NCI-H2171 treated with DMSO at 0.1 percent for 48 hours (cell line): Measurements from ENCODE around the gene WNT9B.
A peak's percentile ranks its signal among the peaks of the same experiment; 100 is the strongest.
"Not testable (repeated sequence)": the region's sequence is repeated elsewhere in the genome, so short reads cannot be mapped to it uniquely, and the experiment has no call there.

Experiments used
- DNase-seq: peaks from one replicate; lab custom pipeline; 2025; lab: John Stamatoyannopoulos, UW

Gene WNT9B

DNA sequence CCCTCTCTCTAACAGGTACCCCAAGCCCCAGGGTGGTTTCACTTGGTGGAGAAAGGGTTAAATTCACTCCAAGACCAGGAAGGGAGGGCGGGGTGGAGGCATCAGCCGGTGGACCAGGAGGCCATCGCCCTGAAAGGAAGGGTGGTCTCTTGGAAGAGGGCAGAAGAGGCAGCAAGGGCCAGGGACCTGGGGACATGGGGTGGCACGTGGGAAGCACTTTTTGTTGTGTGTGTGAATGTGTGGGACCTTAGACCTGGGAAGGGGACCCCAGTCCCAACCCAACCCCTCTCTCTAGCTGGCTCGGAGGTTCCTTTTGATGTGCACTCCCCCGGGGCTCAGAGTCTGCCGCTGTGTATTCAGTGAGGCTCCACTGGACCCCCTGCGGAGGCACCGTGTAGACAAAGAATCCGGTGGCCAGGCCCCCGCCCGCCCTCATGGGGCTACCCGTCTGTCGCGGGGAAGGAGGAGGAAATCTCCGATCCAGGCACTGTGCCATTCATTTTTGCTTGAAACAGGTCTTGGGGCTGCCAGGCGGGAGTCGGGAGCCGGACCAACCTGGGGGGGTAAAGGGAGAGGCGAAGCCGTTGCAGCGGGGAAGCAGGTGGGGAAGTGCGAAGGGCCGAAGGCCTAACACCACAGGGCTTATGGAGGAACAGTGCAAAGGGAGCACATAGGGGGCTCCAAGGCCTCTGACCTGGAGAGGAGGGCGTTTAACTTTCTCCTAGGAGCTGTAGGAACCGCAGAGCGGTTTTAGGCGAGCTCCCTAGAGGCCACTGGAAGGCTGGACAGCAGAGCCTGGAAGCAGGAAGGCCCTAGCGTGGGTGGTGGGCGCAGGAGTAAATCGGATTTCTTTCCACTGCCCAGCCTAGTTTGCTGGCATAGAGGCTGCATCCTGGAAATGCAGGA is 29.6 kb upstream of the WNT9B start:
- no peak for DNase-seq

DNA sequence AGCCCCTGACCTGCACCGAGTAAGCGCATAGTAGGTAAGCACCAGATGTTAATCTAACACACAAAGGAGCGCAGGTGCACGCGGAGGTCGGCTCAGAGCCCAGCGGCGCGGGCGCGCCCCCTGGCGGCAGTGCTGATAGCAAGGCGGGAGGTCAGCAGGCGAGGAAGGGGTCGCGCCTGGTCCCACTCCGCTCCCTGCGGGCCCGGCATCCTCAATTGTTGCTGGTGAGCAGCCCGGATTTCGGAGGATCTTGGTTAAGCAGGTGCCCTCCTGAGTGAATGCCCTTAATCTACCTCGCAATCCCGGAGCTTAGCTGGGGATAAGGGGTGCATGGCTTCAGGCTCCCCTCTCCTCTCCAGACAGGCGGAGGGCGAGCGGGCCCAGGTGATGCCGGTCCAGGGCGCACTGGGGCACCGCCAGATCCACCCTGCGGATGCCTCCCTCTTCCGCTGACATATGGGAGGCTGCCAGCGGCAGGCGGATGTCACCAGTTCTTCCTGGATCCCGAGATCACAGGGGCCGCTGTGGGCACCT is 28.9 kb upstream of the WNT9B start:
- peak; percentile 64 for DNase-seq

DNA sequence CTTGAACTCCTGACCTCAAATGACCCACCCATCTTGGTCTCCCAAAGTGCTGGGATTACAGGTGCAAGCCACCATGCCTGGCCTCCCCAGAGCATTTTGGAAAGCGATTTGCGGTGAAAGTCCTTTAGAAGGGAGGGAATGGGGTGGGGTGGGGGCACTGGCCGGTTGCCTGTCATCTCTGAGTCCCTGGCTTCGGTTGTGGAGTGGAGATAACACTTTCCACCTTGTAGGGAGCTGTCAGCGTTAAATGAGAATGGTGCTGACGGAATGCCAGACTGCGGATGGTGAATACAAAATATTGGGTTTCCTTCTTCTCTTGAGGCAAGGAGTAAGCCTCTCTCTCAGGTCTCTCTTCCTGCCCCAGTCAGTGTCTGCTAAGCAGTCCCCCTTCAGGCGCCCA is 27.7 kb upstream of the WNT9B start:
- no peak for DNase-seq

DNA sequence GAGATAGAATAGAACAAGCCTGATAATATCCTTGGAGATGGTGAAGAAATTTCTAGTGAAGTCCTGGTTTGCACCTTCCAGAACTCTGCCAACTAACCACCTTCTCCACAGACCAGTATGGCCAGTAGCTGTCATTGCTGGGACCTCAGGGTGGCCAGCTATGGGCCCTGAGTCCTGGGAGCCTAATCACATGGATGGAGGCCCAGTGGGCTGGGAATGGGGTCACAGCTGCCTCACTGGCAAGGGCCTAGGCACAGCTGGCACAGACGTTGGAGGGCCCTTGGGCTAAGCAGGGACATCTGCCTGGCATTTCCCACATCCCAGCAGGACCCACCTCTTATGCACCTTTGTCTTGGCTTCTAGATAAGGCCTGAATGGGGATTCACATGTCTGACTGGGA is 25.3 kb upstream of the WNT9B start:
- DNase-seq: no peak

DNA sequence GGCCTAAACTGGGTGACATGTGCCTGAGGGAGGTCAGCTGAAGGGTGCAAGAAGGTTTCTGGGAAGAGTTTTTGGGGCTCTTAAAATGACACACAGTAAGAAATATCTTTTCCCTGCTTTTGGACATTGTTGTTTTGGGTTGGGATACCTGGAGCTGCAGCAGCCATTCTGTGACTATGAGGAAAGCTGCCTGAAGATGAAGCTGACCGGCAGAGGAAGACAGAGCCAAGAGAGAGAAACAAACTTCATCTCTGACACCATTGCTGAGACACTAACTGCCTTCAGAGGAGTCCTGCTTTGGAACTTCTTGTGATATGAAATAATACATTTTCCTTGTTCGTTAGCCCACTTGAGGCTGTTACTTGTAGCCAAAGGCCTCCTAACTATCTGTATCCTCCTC is 24.1 kb upstream of the WNT9B start:
- no peak for DNase-seq

DNA sequence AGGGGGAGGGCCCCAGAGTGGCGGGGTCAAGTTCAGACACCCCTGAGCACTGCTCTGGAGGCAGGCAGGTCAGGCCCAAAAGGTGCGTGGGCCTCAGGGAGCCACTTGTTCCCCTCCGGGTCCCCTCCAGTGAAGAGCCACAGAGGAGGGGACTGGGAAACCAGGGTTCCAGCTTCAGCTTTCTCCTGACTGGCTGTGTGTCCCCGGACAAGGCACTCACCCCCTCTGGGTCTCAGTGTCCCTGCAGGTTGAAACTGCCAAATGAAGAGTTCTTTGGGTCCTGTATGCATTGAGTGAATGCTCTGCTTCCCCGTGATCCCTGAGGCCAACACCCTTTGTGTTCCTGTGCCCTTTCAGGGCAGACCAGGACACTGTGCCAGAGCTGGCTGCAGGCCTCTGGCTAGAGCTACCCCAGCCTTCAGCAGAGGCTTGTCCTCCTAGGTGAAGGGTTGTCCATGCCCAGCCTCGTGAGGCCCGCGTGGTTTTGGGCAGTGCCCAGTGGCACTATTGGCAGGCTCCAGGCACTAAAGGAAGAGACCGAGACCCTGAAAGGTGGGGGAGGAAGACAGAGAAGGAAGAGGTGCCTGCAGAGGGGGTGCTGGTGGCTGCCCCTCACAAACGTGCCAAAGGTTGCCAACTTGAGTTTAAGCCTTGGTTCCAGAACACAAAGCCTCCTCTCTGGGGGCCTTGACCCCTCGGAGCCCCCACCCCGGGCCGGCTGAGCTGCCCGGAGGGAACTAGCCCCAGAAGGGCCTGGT is 19.6 kb upstream of the WNT9B start:
- DNase-seq: no peak

DNA sequence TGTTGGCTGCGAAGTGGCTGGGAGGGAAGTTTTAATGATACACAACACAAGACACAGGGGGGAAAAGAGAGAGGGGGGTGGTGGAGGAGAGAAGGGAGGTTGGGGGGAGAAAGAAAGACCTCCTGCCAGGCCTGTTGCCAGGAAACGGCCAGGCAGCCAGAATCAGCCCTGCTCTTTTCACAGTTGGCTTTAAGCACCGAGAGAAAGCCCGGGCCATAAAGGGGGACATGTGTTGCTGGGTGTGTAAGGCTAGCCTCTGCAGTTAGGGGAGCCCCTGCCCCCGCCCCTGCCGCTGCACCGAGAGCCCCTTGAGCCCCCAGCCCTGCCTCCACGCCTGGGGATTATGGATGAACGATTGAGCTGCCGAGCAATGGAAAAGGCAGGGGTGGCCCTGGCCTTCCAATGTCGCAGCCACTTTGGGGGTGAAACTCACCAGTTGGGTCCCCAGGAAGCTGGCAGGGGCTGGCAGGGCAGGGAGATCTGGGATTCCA is 19.0 kb upstream of the WNT9B start:
- no peak for DNase-seq

DNA sequence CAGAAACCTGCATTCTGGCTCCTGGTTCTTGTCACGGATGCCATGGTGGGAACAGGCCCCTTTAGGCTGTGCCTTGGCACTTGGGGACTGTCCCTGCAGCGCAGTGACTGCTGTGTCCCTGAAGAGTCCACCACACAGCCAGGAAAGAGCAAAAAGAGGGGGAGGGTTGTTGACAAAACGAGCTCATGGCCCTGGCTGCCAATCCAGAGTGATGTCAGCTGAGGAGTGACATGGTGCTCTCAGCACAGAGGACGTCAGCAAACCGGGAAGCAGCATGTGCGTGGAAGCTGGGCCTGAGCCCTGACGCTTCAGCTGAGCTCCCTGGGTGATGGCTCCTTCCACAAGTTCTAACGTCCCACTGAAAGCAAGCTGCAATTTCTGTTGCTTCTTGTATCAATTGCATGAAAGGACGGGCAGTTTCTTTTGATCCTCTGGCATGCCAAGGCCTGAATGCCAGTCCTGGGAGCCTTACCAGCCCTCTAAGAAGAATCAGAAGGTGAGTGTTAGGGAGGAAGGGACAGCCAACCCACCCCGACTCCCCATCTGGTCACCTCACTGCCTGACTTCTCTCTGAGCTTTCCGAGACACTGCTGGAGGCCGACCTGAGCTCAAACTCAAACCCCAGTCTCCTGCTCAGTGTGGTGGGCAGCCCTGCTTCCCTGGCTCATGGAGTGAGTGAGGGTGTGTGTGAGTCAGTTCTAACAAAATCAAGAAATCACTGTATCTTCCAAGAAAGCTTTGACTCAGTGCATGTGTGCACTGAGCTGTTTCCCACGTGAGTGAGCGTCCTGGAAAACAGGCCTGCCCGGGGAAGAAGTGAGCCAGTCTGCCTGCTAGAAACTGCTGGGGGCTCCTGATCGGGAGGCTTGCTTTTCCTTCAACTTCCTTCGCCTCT is 18.2 kb upstream of the WNT9B start:
- DNase-seq: no peak

DNA sequence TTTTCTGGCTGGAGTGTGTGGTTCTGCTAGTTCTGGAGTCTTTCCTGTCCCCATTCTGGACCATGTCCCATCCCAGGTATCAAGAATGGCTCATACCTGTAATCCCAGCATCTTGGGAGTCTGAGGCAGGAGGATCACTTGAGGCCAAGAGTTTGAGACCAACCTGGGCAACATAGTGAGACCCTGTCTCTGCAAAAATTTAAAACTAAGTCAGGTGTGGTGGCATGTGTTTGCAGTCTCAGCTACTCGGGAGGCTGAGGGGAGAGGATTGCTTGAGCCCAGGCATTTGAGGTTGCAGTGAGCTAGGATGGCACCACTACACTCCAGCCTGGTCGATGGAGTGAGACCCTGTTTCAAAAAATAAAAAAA is 17.6 kb upstream of the WNT9B start:
- DNase-seq: no peak

DNA sequence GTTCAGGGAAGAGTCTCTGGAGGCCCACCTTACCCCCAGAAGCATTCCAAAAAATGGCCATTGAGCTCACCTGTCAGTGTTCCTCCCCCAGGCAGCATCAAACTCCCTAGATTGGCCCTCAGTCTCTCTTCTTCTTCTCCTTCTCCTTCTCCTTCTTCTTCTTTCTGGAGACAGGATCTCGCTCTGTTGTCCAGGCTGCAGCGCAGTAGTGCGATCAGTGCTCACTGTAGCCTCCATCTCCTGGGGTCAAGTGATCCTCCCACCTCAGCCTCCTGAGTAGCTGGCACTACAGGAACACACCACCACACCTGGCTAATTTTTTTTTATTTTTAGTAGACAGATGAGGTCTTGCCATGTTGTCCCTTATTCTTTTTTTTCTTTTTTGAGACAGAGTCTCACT is 16.5 kb upstream of the WNT9B start:
- DNase-seq: no peak

DNA sequence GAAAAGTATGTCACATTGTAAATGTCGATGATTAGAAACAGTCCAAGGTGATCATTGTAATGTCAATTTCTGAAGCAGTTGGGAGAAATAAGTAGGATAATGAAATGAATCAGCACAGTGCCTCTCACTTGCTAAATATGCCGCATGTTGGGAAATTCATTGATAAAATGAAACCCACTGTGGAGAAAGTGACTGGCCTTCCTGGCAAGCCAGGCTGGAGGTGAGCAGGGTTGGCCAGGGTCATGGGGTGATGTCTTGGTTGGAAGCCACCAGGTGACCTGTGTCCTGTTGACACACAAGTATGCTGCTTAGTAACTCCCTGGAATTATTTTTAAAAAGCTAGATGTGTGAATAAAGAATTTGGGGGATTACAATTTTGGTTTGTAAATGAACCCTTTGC is 14.9 kb upstream of the WNT9B start:
- no peak for DNase-seq

DNA sequence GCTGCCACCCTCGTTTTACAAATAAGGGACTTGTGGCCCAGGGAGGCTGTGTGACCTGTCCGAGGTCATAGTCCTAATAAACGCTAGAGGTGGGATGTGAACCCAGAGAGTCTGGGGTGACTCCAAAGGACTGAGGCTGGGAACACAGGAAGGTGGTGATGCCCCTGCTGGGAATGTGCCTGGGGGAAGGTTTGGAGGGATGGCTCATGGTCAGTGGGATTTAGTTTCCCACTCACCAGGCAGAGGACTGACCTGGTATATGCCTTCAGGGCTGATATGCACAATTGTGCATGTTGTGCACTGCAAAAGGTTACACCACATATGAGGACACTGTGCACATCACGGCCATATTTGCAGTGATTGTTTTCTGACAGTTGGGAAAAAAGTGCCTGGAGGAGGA is 13.9 kb upstream of the WNT9B start:
- no peak for DNase-seq

DNA sequence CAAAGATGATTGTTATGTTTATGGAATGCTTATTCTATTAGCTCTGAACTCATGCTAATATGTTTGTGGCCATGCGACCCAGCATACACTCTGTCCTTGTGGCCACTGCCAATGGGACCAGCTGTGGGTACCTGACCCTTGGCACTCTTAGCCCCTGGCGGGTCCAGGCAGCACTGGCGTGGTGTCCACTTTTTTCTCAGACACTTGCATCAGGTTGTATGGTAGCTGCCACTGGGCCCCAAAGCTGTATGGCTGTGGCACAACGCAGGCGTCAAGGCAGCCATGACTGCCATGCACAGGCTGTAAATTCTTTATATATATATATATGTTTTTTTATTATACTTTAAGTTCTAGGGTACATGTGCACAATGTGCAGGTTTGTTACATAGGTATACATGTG is 12.2 kb upstream of the WNT9B start:
- no peak for DNase-seq

DNA sequence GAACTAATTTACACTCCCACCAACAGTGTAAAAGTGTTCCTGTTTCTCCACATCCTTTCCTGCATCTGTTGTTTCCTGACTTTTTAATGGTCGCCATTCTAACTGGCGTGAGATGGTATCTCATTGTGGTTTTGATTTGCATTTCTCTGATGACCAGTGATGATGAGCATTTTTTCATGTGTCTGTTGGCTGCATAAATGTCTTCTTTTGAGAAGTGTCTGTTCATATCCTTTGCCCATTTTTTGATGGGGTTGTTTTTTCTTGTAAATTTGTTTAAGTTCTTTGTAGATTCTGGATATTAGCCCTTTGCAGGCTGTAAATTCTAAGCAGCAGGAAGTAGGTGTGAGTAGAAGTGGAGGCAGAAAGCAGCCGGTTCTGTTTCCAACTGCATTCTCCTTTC is 10.8 kb upstream of the WNT9B start:
- not testable (repeated sequence) for DNase-seq

DNA sequence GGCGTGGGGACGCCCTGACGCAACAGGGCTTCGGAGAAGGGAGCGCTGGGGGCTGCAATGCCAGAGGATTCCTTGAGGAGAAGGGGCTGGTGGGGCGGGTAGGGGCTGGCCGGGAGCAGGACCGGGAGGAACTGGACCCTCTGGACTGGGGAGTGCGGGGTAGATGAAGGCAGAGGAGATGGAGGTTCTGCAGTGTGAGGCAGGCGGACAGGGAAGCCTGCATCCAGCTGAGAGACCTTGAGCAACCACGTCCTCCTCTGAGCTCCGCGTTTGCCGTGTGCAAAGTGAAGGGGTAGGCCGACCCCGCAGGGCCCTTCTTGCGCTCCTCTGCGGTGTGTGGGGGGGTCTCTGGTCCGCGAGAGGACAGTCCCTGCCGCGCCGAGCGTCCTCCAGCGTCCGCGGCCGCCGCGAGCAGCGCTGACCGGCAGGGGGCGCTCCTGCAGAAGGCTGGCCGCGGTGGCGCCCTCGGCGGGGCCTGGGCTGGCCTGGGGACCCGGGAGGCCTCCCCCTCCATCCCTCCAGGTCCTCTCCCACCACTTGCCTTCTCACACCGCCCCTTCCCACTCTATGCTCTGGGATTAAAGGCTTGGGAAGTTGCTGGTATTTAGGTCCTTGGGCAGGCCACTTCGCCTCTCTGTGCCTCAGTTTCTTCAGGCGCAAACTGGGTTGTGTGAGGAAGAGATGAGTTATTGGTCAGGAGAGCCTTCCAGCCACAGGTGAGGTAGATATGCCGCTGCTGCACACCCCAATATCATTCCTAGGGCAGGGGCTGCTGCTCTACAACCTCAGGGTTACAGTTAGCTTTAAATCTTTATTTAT is 9.6 kb upstream of the WNT9B start:
- no peak for DNase-seq

DNA sequence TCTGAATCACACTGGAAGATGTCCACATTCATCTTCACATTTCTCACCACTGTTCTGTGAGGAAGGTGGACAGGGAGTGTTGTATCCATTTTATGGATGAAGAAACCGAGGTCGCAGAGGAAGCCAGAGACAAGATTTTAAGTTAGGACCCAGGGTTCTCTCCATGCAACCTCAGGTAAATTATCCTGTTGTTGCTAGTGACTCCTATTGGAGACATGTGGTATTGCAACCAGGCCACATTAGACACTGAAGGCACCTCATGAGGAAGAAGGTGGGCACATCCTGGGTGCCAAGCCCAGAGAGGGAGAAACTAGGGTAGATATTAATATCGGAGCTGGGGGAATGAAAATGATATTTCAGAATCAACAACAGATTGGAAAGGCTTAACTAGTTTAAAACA is 8.5 kb upstream of the WNT9B start:
- DNase-seq: no peak

DNA sequence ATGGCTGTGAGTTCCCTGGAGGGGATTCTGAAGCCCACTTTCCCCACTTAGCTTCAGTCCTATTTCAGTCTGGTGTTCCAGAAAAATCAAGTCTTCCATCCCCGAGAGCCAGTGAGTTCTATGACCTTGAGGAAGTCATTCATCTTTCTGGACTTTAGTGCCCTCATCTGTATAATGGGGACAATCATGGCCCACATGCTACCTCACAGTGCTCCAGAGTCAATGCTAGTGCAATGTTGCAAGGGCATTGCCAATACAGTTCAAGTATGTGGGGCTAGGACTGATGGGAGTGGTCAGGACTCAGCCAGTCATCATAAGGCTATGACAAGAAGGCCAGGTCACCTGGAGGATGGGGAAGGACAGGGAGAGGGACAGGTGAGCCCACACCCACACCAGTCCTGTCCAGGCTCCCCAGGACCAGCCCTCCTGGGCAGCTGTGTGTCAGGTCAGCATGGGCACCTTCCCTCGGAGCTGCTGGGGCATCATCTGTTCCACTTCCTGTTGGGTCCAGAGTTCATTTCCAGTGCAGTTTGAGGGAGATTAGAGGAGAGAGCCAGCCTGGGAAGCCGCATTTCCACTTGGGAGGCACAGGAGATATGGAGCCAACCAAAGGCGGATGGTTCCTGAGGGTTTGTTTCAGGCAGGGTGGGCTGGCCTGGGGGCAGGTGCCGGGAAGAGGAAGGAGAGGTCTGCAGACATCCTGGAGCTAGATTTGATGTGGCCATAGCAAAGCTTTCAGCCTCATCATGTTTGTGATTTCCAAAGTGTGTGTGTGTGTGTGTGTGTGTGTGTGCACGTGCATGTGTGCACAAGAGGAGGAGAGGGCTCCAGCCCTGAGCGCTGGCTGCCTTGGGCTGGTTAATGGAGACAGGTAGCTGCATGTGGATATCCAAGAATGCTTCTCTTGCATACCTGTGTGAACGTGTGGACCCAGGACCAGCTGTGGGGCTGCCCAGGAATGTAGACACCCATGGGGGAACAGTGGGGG is 3.9 kb upstream of the WNT9B start:
- DNase-seq: no peak

DNA sequence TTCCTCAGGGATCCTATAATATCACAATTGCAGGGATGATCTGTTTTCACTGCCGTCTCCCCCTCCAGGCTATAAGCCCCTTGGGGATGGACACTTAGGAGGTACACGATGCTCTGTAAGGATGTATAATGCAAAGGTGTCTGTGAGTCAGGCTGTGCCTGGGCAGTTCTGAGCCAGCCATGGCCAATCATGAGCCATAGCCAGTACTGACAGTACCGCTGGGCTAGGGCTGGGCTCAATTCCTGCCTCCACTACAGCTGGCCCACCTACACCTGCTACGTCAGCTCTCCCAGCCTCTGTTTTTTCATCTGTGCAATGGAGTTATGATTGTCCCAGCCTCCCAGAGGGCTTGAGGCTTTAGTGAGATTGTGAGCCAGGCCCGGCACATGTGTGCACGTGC is 2.8 kb upstream of the WNT9B start:
- no peak for DNase-seq

DNA sequence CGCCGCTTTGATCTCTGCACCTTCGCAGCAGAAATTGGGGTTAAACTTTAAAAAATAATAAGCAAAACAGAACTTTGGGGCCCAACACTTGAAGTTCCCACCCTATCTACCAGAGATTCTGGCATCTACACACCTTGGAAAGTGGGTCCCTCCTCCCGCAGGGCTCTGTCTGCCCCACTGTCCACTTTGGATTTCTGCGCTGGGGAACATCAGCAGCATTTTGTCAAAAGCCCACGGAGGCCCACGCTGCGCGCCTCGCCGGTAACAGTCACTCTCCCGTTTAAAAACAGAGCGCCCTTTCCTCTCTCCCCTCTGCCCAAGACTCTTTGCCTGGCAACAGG is 725 bp upstream of the WNT9B start:
- no peak for DNase-seq

DNA sequence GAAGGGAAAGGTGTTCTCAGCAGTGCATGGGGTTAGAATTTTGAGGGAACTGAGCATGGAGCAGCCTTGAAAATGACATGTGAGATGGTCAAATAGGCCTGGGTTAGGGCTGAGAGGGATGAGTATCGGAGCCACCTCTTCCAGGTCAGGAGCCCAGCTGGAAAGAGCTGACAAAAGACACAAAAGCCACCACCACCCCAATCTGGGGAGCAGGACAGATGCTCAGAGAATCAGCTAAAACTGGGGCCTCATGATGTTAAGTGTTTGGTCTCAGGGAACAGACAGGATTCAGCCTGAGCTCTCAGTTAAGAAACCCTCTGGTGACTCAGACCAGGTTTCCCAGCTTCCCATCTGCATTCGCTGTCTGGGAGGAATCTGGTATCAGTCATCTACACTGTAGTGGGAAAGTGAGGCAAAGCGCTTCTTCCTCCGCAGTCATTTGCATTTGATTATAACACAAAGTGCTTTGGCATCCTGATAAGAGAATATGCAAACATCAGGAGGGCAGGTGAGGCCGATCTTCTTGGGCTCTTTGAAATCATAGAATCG is 2.6 kb downstream of the WNT9B start:
- no peak for DNase-seq
